H54 (cell line): ENCODE results near the gene CA6.
"Not testable (repeated sequence)": the region's sequence is repeated elsewhere in the genome, so short reads cannot be mapped to it uniquely, and the experiment has no call there.

Experiments
- DNase-seq: peaks from one replicate; pipeline ENCODE4 v3.0.0; 2011; ENCODE audit warnings: low spot score, mixed read lengths; ENCODE audit not compliant: insufficient read length
- FAIRE-seq: peaks from 3 replicates; lab custom pipeline; 2011; peaks lifted over from hg19 to GRCh38; lab: Jason Lieb, UNC
- POLR2A ChIP-seq: IDR thresholded peaks from 2 replicates; pipeline ENCODE4 v1.6.1; 2011; ENCODE audit warnings: low read depth, mild to moderate bottlenecking, low read length

The CA6 gene

GRCh38 chr1:8945568-8945967, at the start of gene CA6:
TSS of gene CA6 (plus strand) at chr1:8945868. CDS start at chr1:8945887, 19 bp downstream.
- DNase-seq = no peak
- no peak for TF ChIP-seq POLR2A
- FAIRE-seq = no peak

- DNase-seq, FAIRE-seq: not testable (repeated sequence)
Measured at GRCh38 chr1:8896775-8897174, 48.9 kb upstream of the CA6 start.

DNA sequence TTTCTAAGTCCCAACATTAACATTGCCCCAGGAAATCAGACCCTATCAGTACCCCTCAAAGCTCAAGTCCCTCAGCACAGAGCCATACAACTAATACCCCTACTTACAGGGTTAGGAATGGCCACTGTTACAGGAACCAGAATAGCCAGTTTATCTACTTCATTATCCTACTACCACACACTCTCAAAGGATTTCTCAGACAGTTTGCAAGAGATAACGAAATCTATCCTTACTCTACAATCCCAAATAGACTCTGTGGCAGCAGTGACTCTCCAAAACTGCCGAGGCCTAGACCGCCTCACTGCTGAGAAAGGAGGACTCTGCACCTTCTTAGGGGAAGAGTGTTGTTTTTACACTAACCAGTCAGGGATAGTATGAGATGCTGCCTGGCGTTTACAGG, 48.2 kb upstream of the CA6 start:
- not testable (repeated sequence) for DNase-seq, FAIRE-seq

DNA sequence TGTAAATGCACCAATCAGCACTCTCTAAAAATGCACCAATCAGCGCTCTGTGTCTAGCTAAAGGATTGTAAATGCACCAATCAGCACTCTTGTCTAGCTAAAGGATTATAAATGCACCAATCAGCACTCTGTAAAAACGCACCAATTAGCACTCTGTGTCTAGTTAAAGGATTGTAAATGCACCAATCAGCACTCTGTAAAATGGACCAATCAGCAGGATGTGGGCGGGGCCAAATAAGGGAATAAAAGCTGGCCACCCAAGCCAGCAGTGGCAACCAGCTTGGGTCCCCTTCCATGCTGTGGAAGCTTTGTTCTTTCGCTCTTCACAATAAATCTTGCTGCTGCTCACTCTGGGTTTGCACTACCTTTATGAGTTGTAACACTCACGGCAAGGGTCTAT, 47.2 kb upstream of the CA6 start:
- DNase-seq, FAIRE-seq: not testable (repeated sequence)

- no peak for TF ChIP-seq POLR2A
- no peak for FAIRE-seq
- DNase-seq = no peak
Measured at GRCh38 chr1:8899046-8899445, 46.6 kb upstream of the CA6 start.

DNA sequence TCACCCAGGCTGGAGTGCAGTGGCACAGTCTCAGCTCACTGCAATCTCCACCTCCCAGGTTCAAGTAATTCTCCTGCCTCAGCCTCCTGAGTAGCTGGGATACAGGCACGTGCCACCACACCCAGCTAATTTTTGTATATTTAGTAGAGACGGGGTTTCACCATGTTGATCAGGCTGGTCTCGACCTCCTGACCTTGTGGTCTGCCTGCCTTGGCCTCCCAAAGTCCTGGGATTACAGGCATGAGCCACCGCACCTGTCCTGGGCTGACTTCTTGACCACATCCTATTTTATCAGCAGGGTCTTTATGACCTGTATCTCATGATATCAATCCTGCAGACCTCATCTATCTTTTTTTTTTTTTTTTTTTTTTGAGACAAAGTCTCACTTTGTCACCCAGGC, 45.0 kb upstream of the CA6 start:
- not testable (repeated sequence) for FAIRE-seq

GRCh38 chr1:8902765-8903164, 42.9 kb upstream of the CA6 start:
- FAIRE-seq (no peak), DNase-seq (no peak)

More for the DNA sequence above, 45.0 kb upstream of the CA6 start:
- DNase-seq = not testable (repeated sequence)

GRCh38 chr1:8903410-8903809, 42.3 kb upstream of the CA6 start:
- DNase-seq (no peak), FAIRE-seq (no peak)
- TF ChIP-seq POLR2A = no peak

More at GRCh38 chr1:8902765-8903164, 42.9 kb upstream of the CA6 start:
- TF ChIP-seq POLR2A = no peak

- no peak for TF ChIP-seq POLR2A
- DNase-seq (peak; percentile 61), FAIRE-seq (peak; percentile 87)
Measured at GRCh38 chr1:8903908-8904650, 41.6 kb upstream of the CA6 start.

GRCh38 chr1:8905582-8906191, 40.0 kb upstream of the CA6 start:
- FAIRE-seq = no peak
- no peak for DNase-seq
- no peak for TF ChIP-seq POLR2A

DNA sequence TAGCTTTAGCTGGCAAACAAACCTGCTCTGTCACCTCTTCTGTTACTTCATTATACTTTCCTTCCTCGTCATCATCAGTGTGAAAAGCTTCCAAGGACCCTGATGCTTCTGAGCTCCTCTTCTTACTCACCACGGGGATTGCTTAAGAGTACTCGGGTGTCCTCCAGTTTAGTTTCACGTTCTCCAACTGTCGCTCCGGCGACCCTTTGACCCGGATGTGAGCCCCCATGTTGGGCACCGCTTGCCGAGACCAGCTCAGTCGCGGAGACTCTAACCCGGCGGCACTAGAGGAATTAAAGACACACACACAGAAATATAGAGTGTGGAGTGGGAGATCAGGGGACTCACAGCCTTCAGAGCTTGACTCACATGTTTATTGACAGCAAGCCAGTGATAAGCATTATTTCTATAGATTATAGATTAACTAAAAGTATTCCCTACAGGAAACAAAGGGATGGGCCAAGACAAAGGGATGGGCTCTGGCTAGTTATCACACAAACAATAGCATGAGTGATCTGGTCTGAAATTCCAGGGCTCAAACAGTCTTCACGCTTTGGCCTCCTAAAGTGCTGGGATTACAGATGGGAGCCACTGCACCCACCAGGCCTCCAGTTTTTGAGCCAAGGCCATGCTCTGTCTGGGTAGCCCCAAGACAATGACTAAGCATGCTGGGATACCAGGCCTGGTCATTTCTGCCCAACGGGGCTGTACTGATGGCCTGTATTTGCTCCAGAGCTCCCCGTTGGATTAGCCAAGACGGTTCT, 37.1 kb upstream of the CA6 start:
- no peak for FAIRE-seq
- DNase-seq = no peak
- TF ChIP-seq POLR2A = no peak

- FAIRE-seq (no peak), DNase-seq (no peak)
- no peak for TF ChIP-seq POLR2A
Measured at GRCh38 chr1:8910331-8910730, 35.3 kb upstream of the CA6 start.

- FAIRE-seq = no peak
- DNase-seq = no peak
- TF ChIP-seq POLR2A = no peak
Measured at GRCh38 chr1:8910914-8911313, 34.8 kb upstream of the CA6 start.

- DNase-seq (no peak), FAIRE-seq (no peak)
- TF ChIP-seq POLR2A = no peak
Measured at GRCh38 chr1:8911416-8912309, 34.0 kb upstream of the CA6 start.
